K562 (cell line): ENCODE results near the gene GPHN. TPM values are rescaled to one million over a fixed set of nuclear protein-coding genes. Genes with fewer than 3 reads are reported as not detected.

ENCODE experiments used
- ATAC-seq: fragments of 200-7000 bp; cut with Tn5 transposase; 3 replicates; pipeline ENCODE4 v1.9.1; 2020; ENCODE audit warnings: moderate library complexity
- BruUV-seq: library from RNA; stranded (reverse); fragments of 400-500 nt; replicated peaks from 2 replicates; lab custom pipeline; 2021; lab: Mats Ljungman, UMichigan
- CTCF ChIA-PET: fragments of 300-600 bp; formaldehyde crosslinking; extraction: SDS; loops from one replicate; lab custom pipeline; 2021; ENCODE audit warnings: low intra/inter-chr PET ratio; lab: Yijun Ruan, JAX
- POLR2A ChIA-PET: fragments of 300-600, 350-650 bp; sonication (Branson Sonifier 250); formaldehyde crosslinking; extraction: SDS; loops from one replicate; lab custom pipeline; 2021; ENCODE audit warnings: antibody characterized with exemption, inconsistent platforms; lab: Yijun Ruan, JAX
- DNase-seq, 4 experiments: peaks; one replicate each; pipeline versions ENCODE4 v3.0.0 to v3.0.0-alpha.2; 2011 to 2018; ENCODE audit warnings: low spot score in 3 of 4, mixed read lengths in 3 of 4; ENCODE audit errors: extremely low read depth in 1 of 4
- FAIRE-seq: peaks from 2 replicates; lab custom pipeline; 2011; peaks lifted over from hg19 to GRCh38; lab: Jason Lieb, UNC
- H2AFZ ChIP-seq: 2 replicates; pipeline ENCODE4 v1.6.0; 2011; ENCODE audit warnings: low read depth, low read length, control low read depth, inconsistent platforms
- H3K27ac ChIP-seq: fragments of 200-600 bp; 3 replicates; pipeline ENCODE4 v1.8.0; 2011; ENCODE audit warnings: low read depth, mild to moderate bottlenecking, control low read depth, inconsistent platforms, low read length, moderate library complexity, mixed read lengths; ENCODE audit errors: extremely low read depth
- H3K27me3 ChIP-seq, 2 experiments: fragments of 300-600 bp in 1 of 2; 2 replicates in 1 of 2; 3 replicates in 1 of 2; pipeline versions ENCODE4 v1.6.0 to v1.8.0; 2011; ENCODE audit warnings: inconsistent platforms in 2 of 2, low read length in 2 of 2, mild to moderate bottlenecking in 1 of 2, mixed read lengths in 1 of 2, moderate library complexity in 1 of 2; ENCODE audit not compliant: control insufficient read depth in 2 of 2, insufficient read depth in 2 of 2
- H3K36me3 ChIP-seq: fragments of 300-600 bp; 3 replicates; pipeline ENCODE4 v1.8.0; 2011; ENCODE audit warnings: mild to moderate bottlenecking, low read length, inconsistent platforms; ENCODE audit not compliant: control insufficient read depth, insufficient read depth
- H3K4me1 ChIP-seq, 2 experiments: fragments of 200-600 bp in 1 of 2; replicated peaks in 1 of 2; 2 replicates in 1 of 2; 3 replicates in 1 of 2; pipeline versions ENCODE4 v1.5.1 to v1.8.0; 2011; ENCODE audit warnings: inconsistent platforms in 2 of 2, low read length in 2 of 2, mild to moderate bottlenecking in 1 of 2, mixed read lengths in 1 of 2, moderate library complexity in 1 of 2; ENCODE audit not compliant: control insufficient read depth in 2 of 2, insufficient read depth in 2 of 2
- H3K4me2 ChIP-seq: 2 replicates; pipeline ENCODE4 v1.6.1; 2011; ENCODE audit warnings: low read length, control low read depth, inconsistent platforms, mixed read lengths; ENCODE audit not compliant: insufficient read depth
- H3K4me3 ChIP-seq: fragments of 200-600 bp; sonication (generic), shearing (Covaris generic); 2 replicates; pipeline ENCODE4 v1.5.1; 2016; ENCODE audit warnings: control low read depth, inconsistent platforms
- H3K79me2 ChIP-seq: fragments of 200-600 bp; 3 replicates; pipeline ENCODE4 v1.8.0; 2011; ENCODE audit warnings: low read length, inconsistent platforms; ENCODE audit not compliant: control insufficient read depth, insufficient read depth
- H3K9ac ChIP-seq, 2 experiments: 2 replicates each; pipeline versions ENCODE4 v1.6.0 to v1.6.1; 2011; ENCODE audit warnings: low read depth in 2 of 2, low read length in 2 of 2, control low read depth in 1 of 2, inconsistent platforms in 1 of 2, mild to moderate bottlenecking in 1 of 2, mixed read lengths in 1 of 2; ENCODE audit not compliant: insufficient read depth in 1 of 2
- H3K9me1 ChIP-seq: one replicate; pipeline ENCODE4 v1.6.0; 2011; ENCODE audit warnings: inconsistent platforms, mild to moderate bottlenecking, low read length, moderate library complexity; ENCODE audit not compliant: control insufficient read depth, insufficient read depth
- H3K9me3 ChIP-seq: replicated peaks from 2 replicates; pipeline ENCODE4 v1.5.1; 2011; ENCODE audit warnings: low read depth, low read length, inconsistent platforms; ENCODE audit not compliant: control insufficient read depth, insufficient read depth
- H4K20me1 ChIP-seq: replicated peaks from 2 replicates; pipeline ENCODE4 v1.6.1; 2011; ENCODE audit warnings: low read length, inconsistent platforms, mixed read lengths; ENCODE audit not compliant: control insufficient read depth, insufficient read depth
- CBX1 ChIP-seq: sonication (generic); IDR thresholded peaks from 2 replicates; pipeline ENCODE4 v1.6.1; 2016; ENCODE audit warnings: antibody characterized with exemption, low read depth, mild to moderate bottlenecking
- CBX3 ChIP-seq, 2 experiments: IDR thresholded peaks; 1 replicate in 1 of 2; 2 replicates in 1 of 2; pipeline ENCODE4 v1.6.1; 2012; ENCODE audit warnings: inconsistent platforms in 2 of 2, low read length in 2 of 2, borderline replicate concordance in 1 of 2, control low read depth in 1 of 2
- FOSL1 ChIP-seq: fragments of 200-800 bp; sonication (Bioruptor generic); conservative IDR thresholded peaks from 2 replicates; pipeline ENCODE4 v1.6.1; 2016; ENCODE audit warnings: missing genetic modification characterization, missing compliant biosample characterization
- ILF3 ChIP-seq: fragments of 450-650 bp; IDR thresholded peaks from 2 replicates; pipeline ENCODE4 v1.6.1; 2018; ENCODE audit warnings: antibody characterized with exemption, mild to moderate bottlenecking, moderate library complexity, borderline replicate concordance
- L3MBTL2 ChIP-seq: fragments of 450-650 bp; IDR thresholded peaks from 2 replicates; pipeline ENCODE4 v1.6.1; 2016; ENCODE audit warnings: mild to moderate bottlenecking, moderate library complexity
- MAFG ChIP-seq: fragments of 450-650 bp; conservative IDR thresholded peaks from 2 replicates; pipeline ENCODE4 v1.6.1; 2016; ENCODE audit warnings: missing genetic modification characterization, missing compliant biosample characterization
- NCOR1 ChIP-seq: fragments of 450-650 bp; IDR thresholded peaks from 2 replicates; pipeline ENCODE4 v1.6.1; 2016; ENCODE audit warnings: mild to moderate bottlenecking, moderate library complexity
- POLR3A ChIP-seq: IDR thresholded peaks from 2 replicates; pipeline ENCODE4 v1.6.1; 2011; ENCODE audit warnings: borderline replicate concordance, mild to moderate bottlenecking, moderate library complexity; ENCODE audit not compliant: insufficient read length, insufficient read depth; ENCODE audit errors: extremely low read depth
- RFX1 ChIP-seq: fragments of 450-650 bp; IDR thresholded peaks from 2 replicates; pipeline ENCODE4 v1.6.1; 2016; ENCODE audit warnings: mild to moderate bottlenecking, moderate library complexity
- SMARCA4 ChIP-seq: fragments of 450-650 bp; IDR thresholded peaks from 2 replicates; pipeline ENCODE4 v1.6.1; 2016
- TCF3 ChIP-seq: sonication (generic); formaldehyde crosslinking; IDR thresholded peaks from 2 replicates; pipeline ENCODE4 v1.4.0; 2020; ENCODE audit warnings: mild to moderate bottlenecking, missing genetic modification reagents
- ZBTB8A ChIP-seq: fragments of 450-650 bp; IDR thresholded peaks from 2 replicates; pipeline ENCODE4 v1.6.1; 2018; ENCODE audit warnings: mild to moderate bottlenecking, moderate library complexity; ENCODE audit not compliant: partially characterized antibody
- ZKSCAN8 ChIP-seq: fragments of 200-800 bp; sonication (Bioruptor generic); IDR thresholded peaks from 2 replicates; pipeline ENCODE4 v1.6.1; 2016; ENCODE audit warnings: missing genetic modification characterization, missing compliant biosample characterization
- ZNF589 ChIP-seq: fragments of 200-800 bp; sonication (Bioruptor generic); IDR thresholded peaks from 2 replicates; pipeline ENCODE4 v1.6.1; 2016; ENCODE audit warnings: low read depth, missing genetic modification characterization, missing compliant biosample characterization
- ZNF699 ChIP-seq: fragments of 250-450 bp; sonication (Bioruptor Pico); IDR thresholded peaks from 2 replicates; pipeline ENCODE4 v1.8.0; 2021; ENCODE audit warnings: mild to moderate bottlenecking, moderate library complexity; ENCODE audit not compliant: insufficient replicate concordance
- WGBS: fragments of 100-300 bp; shearing (Covaris generic); methylation state at CpG from one replicate; pipeline ENCODE4 v1.1.6; 2016; ENCODE audit warnings: low coverage, mixed read lengths; ENCODE audit not compliant: insufficient coverage; ENCODE audit errors: missing lambda C conversion rate; 5-methylcytosine and 5-hydroxymethylcytosine counted together
- in situ Hi-C: fragments of 300-500 bp; cut with MboI; formaldehyde crosslinking; loops from 4 replicates; pipeline ENCODE4 v1.15.0; 2018; ENCODE audit warnings: inconsistent platforms, mixed read lengths
- intact Hi-C: fragments of 100-400 bp; cut with micrococcal nuclease; formaldehyde crosslinking; loops from 2 replicates; pipeline ENCODE4 v1.14.2; 2022
- polyA plus RNA-seq, 8 experiments: library from polyadenylated mRNA; depleted of rRNA in 4 of 8; stranded (reverse) in 5 of 8; unstranded in 3 of 8; fragments of >200 nt; fragmentation: Nextera tagmentation in 2 of 8; fragmentation: Illumina TruSeq in 1 of 8; extraction: Ambion mirVana in 2 of 8; extraction: Trizol in 1 of 8; gene quantifications; 2 replicates each; pipeline versions ENCODE4 v1.2.1 to v1.2.3, GENCODE V29; 2011 to 2014; ENCODE audit warnings: inconsistent platforms in 1 of 8, missing spikeins in 1 of 8
- total RNA-seq, 7 experiments: library from RNA; depleted of rRNA in 6 of 7; stranded (reverse); fragments of >200 nt in 6 of 7; fragmentation: Illumina TruSeq in 2 of 7; extraction: Trizol in 2 of 7; gene quantifications; 2 replicates each; pipeline versions ENCODE4 v1.2.1 to v1.2.3, GENCODE V29; 2011 to 2021; ENCODE audit warnings: low replicate concordance in 1 of 7
- TF ChIP-seq, protein P1 (sequence below): fragments of 200-400 bp; formaldehyde crosslinking; IDR thresholded peaks from 2 replicates; pipeline ENCODE4 v1.6.1; 2017; ENCODE audit warnings: mild to moderate bottlenecking, low read depth, low read length, moderate library complexity
- TF ChIP-seq, protein P2 (sequence below): sonication (generic); formaldehyde crosslinking; IDR thresholded peaks from 2 replicates; pipeline ENCODE4 v1.8.0; 2022; ENCODE audit warnings: mild to moderate bottlenecking, missing genetic modification reagents

GPHN gene
- total and polyA plus RNA-seq, 9 of the 15 experiments (the other 6 are each of a cell fraction or from before 2014, with no cell fraction given): 5.9 to 16.0 (median 11.4) TPM

DNA sequence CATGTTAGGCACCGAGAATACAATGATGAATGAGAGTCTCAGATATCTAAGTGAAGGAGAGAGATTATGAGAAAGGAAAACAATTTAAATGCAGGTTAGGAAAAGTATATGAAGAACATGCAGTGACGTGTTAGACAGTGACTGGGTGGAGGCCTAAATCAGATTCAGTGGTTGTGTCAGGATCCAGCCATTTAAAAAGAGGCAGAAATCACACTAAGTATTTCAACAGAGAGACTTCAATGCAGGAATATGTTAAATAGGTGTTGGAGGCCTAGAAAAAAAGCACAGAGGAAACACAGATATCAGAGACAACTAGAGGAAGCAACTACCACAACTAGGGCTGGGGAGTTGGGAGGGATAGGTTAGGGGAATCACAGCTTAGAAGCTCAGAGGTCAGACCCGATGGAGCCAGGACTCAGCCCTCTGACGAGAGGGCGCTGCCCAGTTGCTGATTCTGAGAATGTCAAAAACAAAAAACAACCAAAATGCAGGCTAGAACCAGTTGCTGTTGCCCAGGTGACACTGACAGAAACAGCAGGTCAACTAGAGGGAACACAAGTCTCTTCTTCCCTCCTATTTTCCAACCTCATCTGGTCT lies 678.3 kb downstream of the GPHN start (continued):
- TF ChIP-seq CBX1 (no peak), ZBTB8A (no peak)

DNA sequence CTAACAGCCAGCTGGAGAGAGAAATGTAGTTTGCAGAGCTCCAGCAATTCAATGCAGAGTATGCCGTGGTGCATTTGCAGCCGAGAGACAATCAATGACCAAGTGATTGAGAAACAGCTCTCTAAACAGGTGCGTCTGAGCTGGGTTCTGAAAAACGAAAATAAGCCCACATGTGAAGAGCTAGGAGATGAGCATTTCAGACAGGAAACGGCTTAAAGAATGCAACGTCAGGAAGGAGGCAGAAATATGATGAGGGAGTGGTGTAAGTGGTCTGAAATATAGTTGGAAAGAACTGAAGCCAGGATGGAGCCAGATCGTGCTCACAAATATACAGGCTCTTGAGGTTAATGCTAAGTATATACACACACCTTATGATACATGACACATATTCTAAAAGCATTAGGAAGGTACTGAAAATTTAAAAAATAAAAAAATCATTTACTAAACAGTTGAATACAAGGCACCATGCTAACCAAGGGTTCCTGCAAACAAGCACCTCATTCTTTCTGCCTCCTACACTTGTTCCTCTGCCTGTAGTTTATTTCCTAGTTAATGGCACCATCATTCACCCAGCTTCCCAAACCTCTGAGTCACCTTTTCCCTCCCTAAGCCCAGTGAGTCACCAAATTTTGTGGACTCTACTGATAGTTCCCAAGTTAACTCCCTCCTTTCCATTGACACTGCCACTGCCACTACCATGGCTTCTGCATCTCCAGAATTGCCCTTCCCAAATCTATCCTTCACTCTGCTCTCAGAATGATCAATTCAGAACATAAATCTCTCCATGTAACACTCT lies 679.0 kb downstream of the GPHN start:
- H2AFZ ChIP-seq: no peak overlapping the region
- no peak overlapping the region for H3K9ac ChIP-seq
- 12% methylated on average over 7 of the region's 7 CpGs for WGBS
- no TSS peak for BruUV-seq
- DNase-seq (peak in 1 of 4 experiments; percentile 9), ATAC-seq (no peak), FAIRE-seq (no peak)
- in situ Hi-C loops (no loop called here), intact Hi-C loops (no loop called here)
- ChIA-PET POLR2A (interaction anchor here (0.6 to 0.7 kb wide), 2 partner anchors 108 to 953 kb away, joined by 3 read pairs; no protein-coding TSS in a partner anchor), CTCF (no interaction called here)
- H3K9me3 ChIP-seq: no peaks in the 10 kb centered on the region
- H3K79me2 ChIP-seq: no peaks in the 10 kb centered on the region
- no peak overlapping the region for H3K4me3 ChIP-seq
- H4K20me1 ChIP-seq: no peaks in the 10 kb centered on the region
- peak overlapping the region; percentile 18; the same call in 1 of the 2 replicates for H3K4me2 ChIP-seq
- H3K27me3 ChIP-seq: no peaks in the 10 kb centered on the region
- no peaks in the 10 kb centered on the region for H3K9me1 ChIP-seq
- H3K36me3 ChIP-seq: no peaks in the 10 kb centered on the region
- H3K27ac ChIP-seq: no peak overlapping the region
- H3K4me1 ChIP-seq: peaks cover 0 to 8% of the 10 kb centered on the region in 2 experiments; a peak in 1 of 5 replicates
- TF ChIP-seq NCOR1 (no peak), CBX3 (IDR thresholded peaks at IDR 0.05; ENCODE audit: borderline replicate concordance in 1 of 2, low read length in 2 of 2) (no peak), TCF3 (CRISPR knock-in tag) (no peak), SMARCA4 (peak; percentile 59; the same call in 1 of the 2 replicates), ZNF589 (CRISPR knock-in tag) (no peak), L3MBTL2 (no peak), MAFG (0 out of 2 replicates have a peak, but pooled peaks have one; percentile 13), POLR3A (no peak), FOSL1 (tag) (peak; percentile 94), RFX1 (no peak), ILF3 (no peak), ZNF699 (CRISPR knock-in tag) (no peak), ZKSCAN8 (CRISPR knock-in tag) (no peak)
- TF ChIP-seq, protein P1, sequence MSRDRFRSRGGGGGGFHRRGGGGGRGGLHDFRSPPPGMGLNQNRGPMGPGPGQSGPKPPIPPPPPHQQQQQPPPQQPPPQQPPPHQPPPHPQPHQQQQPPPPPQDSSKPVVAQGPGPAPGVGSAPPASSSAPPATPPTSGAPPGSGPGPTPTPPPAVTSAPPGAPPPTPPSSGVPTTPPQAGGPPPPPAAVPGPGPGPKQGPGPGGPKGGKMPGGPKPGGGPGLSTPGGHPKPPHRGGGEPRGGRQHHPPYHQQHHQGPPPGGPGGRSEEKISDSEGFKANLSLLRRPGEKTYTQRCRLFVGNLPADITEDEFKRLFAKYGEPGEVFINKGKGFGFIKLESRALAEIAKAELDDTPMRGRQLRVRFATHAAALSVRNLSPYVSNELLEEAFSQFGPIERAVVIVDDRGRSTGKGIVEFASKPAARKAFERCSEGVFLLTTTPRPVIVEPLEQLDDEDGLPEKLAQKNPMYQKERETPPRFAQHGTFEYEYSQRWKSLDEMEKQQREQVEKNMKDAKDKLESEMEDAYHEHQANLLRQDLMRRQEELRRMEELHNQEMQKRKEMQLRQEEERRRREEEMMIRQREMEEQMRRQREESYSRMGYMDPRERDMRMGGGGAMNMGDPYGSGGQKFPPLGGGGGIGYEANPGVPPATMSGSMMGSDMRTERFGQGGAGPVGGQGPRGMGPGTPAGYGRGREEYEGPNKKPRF: no peak
- TF ChIP-seq, protein P2, sequence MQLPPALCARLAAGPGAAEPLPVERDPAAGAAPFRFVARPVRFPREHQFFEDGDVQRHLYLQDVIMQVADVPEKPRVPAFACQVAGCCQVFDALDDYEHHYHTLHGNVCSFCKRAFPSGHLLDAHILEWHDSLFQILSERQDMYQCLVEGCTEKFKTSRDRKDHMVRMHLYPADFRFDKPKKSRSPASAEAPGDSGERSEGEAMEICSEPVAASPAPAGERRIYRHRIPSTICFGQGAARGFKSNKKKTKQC: no peak
